ENCODE data around the gene RNLS. TPM values are rescaled to one million over a fixed set of nuclear protein-coding genes. Genes with fewer than 3 reads are reported as not detected.

Gene RNLS
- total and polyA plus RNA-seq, 2 of the 8 experiments (the other 6 are each of a cell fraction or from before 2014, with no cell fraction given) = 7.5 to 12.7 TPM

GRCh38 chr10:88361995-88362807 lies 220.9 kb downstream of the RNLS start (continued):
- TF ChIP-seq ATF3 (IDR thresholded peaks at IDR 0.05; ENCODE audit: insufficient read depth, low read depth, low read length) = no peak
- TF ChIP-seq TCF12 (IDR thresholded peaks at IDR 0.05; ENCODE audit: low read depth, low read length) = no peak
- TF ChIP-seq TAF7 (optimal IDR thresholded peaks at IDR 0.05; ENCODE audit: borderline replicate concordance, low read depth, low read length) = no peak
